Endothelial cell (in vitro differentiated cells): Measurements from ENCODE around the gene LDHB. TPM values are rescaled to one million over a fixed set of nuclear protein-coding genes. Genes with fewer than 3 reads are reported as not detected.
"Not testable (repeated sequence)": the region's sequence is repeated elsewhere in the genome, so short reads cannot be mapped to it uniquely, and the experiment has no call there.

Source experiments
- DNase-seq: peaks from one replicate; pipeline ENCODE4 v3.0.0; 2021; ENCODE audit warnings: low spot score
- H3K27ac Mint-ChIP-seq: one replicate; pipeline ENCODE4 v1.8.0; 2021; ENCODE audit warnings: mixed read lengths, inconsistent platforms; ENCODE audit not compliant: unreplicated experiment
- H3K27me3 Mint-ChIP-seq: one replicate; pipeline ENCODE4 v1.8.0; 2021; ENCODE audit warnings: mild to moderate bottlenecking, moderate library complexity, mixed read lengths, inconsistent platforms; ENCODE audit not compliant: unreplicated experiment
- H3K36me3 Mint-ChIP-seq: one replicate; pipeline ENCODE4 v1.8.0; 2021; ENCODE audit warnings: mild to moderate bottlenecking, low read depth, mixed read lengths, inconsistent platforms; ENCODE audit not compliant: unreplicated experiment
- H3K4me1 Mint-ChIP-seq: one replicate; pipeline ENCODE4 v1.8.0; 2021; ENCODE audit warnings: mild to moderate bottlenecking, mixed read lengths, inconsistent platforms; ENCODE audit not compliant: unreplicated experiment
- H3K4me3 Mint-ChIP-seq: one replicate; pipeline ENCODE4 v1.8.0; 2021; ENCODE audit warnings: mild to moderate bottlenecking, mixed read lengths, inconsistent platforms; ENCODE audit not compliant: unreplicated experiment
- H3K9me3 Mint-ChIP-seq: one replicate; pipeline ENCODE4 v1.8.0; 2021; ENCODE audit warnings: mixed read lengths, inconsistent platforms; ENCODE audit not compliant: unreplicated experiment
- CTCF ChIP-seq: fragments of 200-600 bp; sonication (generic); IDR thresholded peaks from one replicate; pipeline ENCODE4 v1.5.0; 2021; ENCODE audit warnings: antibody characterized with exemption; ENCODE audit not compliant: unreplicated experiment
- total RNA-seq: library from RNA; stranded (reverse); fragmentation: NEBNext Ultra II Directional; extraction: Animal tissue kit (Norgen Biotek cat#: 25700); gene quantifications from one replicate; pipeline ENCODE4 v1.2.1, GENCODE V29; 2021; ENCODE audit not compliant: unreplicated experiment

The LDHB gene
- total RNA-seq, 1 donor from 2014 or later: 506 TPM

GRCh38 chr12:21599143-21599999 lies 58.3 kb downstream of the LDHB start:
- Mint-ChIP-seq H3K27me3 (no peaks in the 10 kb centered on the region), H3K9me3 (no peaks in the 10 kb centered on the region), H3K36me3 (no peaks in the 10 kb centered on the region), H3K27ac (no peak overlapping the region), H3K4me1 (peaks cover 3% of the 10 kb centered on the region), H3K4me3 (no peak overlapping the region)
- no peak for DNase-seq
- no peak for TF ChIP-seq CTCF

- no peak for TF ChIP-seq CTCF
- Mint-ChIP-seq H3K27me3 (no peaks in the 10 kb centered on the region), H3K4me1 (no peaks in the 10 kb centered on the region), H3K4me3 (no peak overlapping the region), H3K27ac (no peak overlapping the region), H3K36me3 (no peaks in the 10 kb centered on the region), H3K9me3 (no peaks in the 10 kb centered on the region)
- DNase-seq: no peak
These were observed 59.0 kb downstream of the LDHB start for GRCh38 chr12:21598651-21599050.

GRCh38 chr12:21595356-21595755 lies 62.3 kb downstream of the LDHB start:
- not testable (repeated sequence) for DNase-seq, H3K27ac Mint-ChIP-seq, H3K9me3 Mint-ChIP-seq

GRCh38 chr12:21585485-21585884 lies 72.2 kb downstream of the LDHB start:
- DNase-seq: no peak
- Mint-ChIP-seq H3K27ac (no peak overlapping the region), H3K4me1 (no peaks in the 10 kb centered on the region), H3K36me3 (no peaks in the 10 kb centered on the region), H3K4me3 (no peak overlapping the region), H3K27me3 (peaks cover 7% of the 10 kb centered on the region), H3K9me3 (no peaks in the 10 kb centered on the region)
- TF ChIP-seq CTCF: no peak

More at GRCh38 chr12:21595356-21595755, 62.3 kb downstream of the LDHB start:
- not testable (repeated sequence) for H3K4me3 Mint-ChIP-seq, H3K4me1 Mint-ChIP-seq, H3K27me3 Mint-ChIP-seq, H3K36me3 Mint-ChIP-seq

Other genes starting within 250 kb of the LDHB start
- 5.5 TPM for gene PYROXD1, start 220.2 kb downstream of the LDHB start, total RNA-seq
- 40.7 TPM for gene RECQL, start 156.2 kb downstream of the LDHB start, total RNA-seq
- gene GOLT1B, start 156.1 kb downstream of the LDHB start, total RNA-seq: 32.4 TPM
- gene SPX, start 131.5 kb downstream of the LDHB start, total RNA-seq: 0.18 TPM
- 0.08 TPM for gene GYS2, start 53.0 kb downstream of the LDHB start, total RNA-seq
- 0.23 TPM for gene KCNJ8, start 116.9 kb upstream of the LDHB start, total RNA-seq